SU-DHL-6 (cell line): Measurements from ENCODE around the gene BLACAT1.

Experiments
- EZH2phosphoT487 ChIP-seq: fragments of 200-600 bp; sonication (generic), shearing (Covaris generic); conservative IDR thresholded peaks from 2 replicates; pipeline ENCODE4 v1.6.1; 2018; ENCODE audit warnings: mild to moderate bottlenecking, antibody characterized with exemption, low read length, moderate library complexity, mixed read lengths
- TF ChIP-seq, protein P1 (sequence below): fragments of 200-600 bp; sonication (generic); IDR thresholded peaks from one replicate; pipeline ENCODE4 v1.5.1; 2017; ENCODE audit warnings: antibody characterized with exemption, mild to moderate bottlenecking, low read length, moderate library complexity; ENCODE audit not compliant: insufficient read depth, poor library complexity, severe bottlenecking

DNA sequence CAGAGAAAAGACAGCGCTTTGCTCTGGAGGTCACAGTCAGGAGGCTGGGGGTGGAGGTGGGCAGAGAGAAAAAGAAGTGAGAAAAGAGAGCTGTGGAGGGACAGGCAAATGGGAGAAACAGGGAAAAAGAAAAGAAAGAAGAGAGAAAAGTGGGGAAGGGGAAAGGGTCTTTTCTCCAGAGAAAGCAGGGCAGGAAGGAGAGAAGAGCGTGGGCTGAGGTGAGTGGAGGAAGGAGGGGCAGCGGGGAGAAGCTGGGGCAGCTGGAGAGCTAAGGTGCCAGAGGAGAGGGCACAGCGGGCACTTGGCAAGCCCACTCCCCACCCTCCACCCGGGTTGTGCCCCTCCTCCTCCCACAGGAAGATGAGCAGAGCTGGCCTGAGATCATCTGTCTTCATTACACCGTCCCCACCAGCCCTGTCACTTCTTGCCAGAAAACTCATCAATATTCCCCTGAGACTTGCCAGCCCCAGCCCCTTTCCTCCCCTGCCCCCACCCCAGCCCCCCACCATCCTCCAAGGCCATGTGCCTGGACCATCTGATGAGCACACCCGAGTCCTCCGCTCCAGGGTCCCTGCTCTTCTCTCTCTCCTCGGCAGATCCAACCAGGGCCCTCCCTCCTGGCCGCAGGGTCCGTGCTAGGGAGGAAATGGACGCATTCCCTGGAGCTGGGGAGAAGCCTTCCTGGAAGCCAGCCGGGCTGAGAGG is 17.0 kb upstream of the BLACAT1 start:
- TF ChIP-seq, protein P1, sequence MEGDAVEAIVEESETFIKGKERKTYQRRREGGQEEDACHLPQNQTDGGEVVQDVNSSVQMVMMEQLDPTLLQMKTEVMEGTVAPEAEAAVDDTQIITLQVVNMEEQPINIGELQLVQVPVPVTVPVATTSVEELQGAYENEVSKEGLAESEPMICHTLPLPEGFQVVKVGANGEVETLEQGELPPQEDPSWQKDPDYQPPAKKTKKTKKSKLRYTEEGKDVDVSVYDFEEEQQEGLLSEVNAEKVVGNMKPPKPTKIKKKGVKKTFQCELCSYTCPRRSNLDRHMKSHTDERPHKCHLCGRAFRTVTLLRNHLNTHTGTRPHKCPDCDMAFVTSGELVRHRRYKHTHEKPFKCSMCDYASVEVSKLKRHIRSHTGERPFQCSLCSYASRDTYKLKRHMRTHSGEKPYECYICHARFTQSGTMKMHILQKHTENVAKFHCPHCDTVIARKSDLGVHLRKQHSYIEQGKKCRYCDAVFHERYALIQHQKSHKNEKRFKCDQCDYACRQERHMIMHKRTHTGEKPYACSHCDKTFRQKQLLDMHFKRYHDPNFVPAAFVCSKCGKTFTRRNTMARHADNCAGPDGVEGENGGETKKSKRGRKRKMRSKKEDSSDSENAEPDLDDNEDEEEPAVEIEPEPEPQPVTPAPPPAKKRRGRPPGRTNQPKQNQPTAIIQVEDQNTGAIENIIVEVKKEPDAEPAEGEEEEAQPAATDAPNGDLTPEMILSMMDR, result no peak
- TF ChIP-seq EZH2phosphoT487, result no peak
